ENCODE results near the gene C1S.
"Not testable (repeated sequence)": the region's sequence is repeated elsewhere in the genome, so short reads cannot be mapped to it uniquely, and the experiment has no call there.

Gene C1S

GRCh38 chr12:7047306-7047705 is 13.2 kb upstream of the C1S start:
- no peak for DNase-seq

GRCh38 chr12:7049445-7049951 is 11.0 kb upstream of the C1S start:
- DNase-seq: not testable (repeated sequence)

GRCh38 chr12:7049973-7050372 is 10.5 kb upstream of the C1S start:
- DNase-seq: not testable (repeated sequence)

GRCh38 chr12:7054925-7055324 is 5.6 kb upstream of the C1S start:
- DNase-seq: no peak

GRCh38 chr12:7055736-7056135 is 4.8 kb upstream of the C1S start:
- not testable (repeated sequence) for DNase-seq

GRCh38 chr12:7058163-7058845 is 2.2 kb upstream of the C1S start:
- no peak for DNase-seq

- DNase-seq: no peak
Observed at GRCh38 chr12:7058850-7059395, 1.6 kb upstream of the C1S start.

GRCh38 chr12:7059780-7060179 is 738 bp upstream of the C1S start:
- no peak for DNase-seq

GRCh38 chr12:7061138-7061537 is 620 bp downstream of the C1S start:
- DNase-seq: no peak

- DNase-seq: no peak
Observed at GRCh38 chr12:7061596-7061995, 1.1 kb downstream of the C1S start.

- no peak for DNase-seq
Observed at GRCh38 chr12:7064516-7064915, 4.0 kb downstream of the C1S start.

GRCh38 chr12:7065073-7065623 is 4.6 kb downstream of the C1S start:
- no peak for DNase-seq

GRCh38 chr12:7066596-7066995 is 6.1 kb downstream of the C1S start:
- DNase-seq: no peak

GRCh38 chr12:7067096-7067495 is 6.6 kb downstream of the C1S start:
- DNase-seq: no peak

- DNase-seq: no peak
Observed at GRCh38 chr12:7068240-7068993, 7.9 kb downstream of the C1S start.

- DNase-seq: no peak
Observed at GRCh38 chr12:7068994-7069346, 8.5 kb downstream of the C1S start.

GRCh38 chr12:7069386-7069785 is 8.9 kb downstream of the C1S start:
- no peak for DNase-seq

GRCh38 chr12:7072035-7072434 is 11.5 kb downstream of the C1S start:
- DNase-seq: no peak

GRCh38 chr12:7072554-7072953 is 12.0 kb downstream of the C1S start:
- DNase-seq: no peak

GRCh38 chr12:7073946-7074345 is 13.4 kb downstream of the C1S start:
- DNase-seq: no peak

GRCh38 chr12:7075518-7075917 is 15.0 kb downstream of the C1S start:
- DNase-seq: no peak

GRCh38 chr12:7075939-7076338 is 15.4 kb downstream of the C1S start:
- DNase-seq: no peak

GRCh38 chr12:7076493-7076892 is 16.0 kb downstream of the C1S start:
- DNase-seq: no peak

GRCh38 chr12:7078163-7078562 is 17.6 kb downstream of the C1S start:
- no peak for DNase-seq

Measured in activated naive CD4-positive, alpha-beta T cell treated with anti-CD3 and anti-CD28 coated beads, Interleukin-2, amount 50 U/mL, for 16 hours (primary cell).